ENCODE measurements around the gene DCLK2.

- TF ChIP-seq CTCF (IDR thresholded peaks at IDR 0.05) (no peak), EZH2 (IDR thresholded peaks at IDR 0.05; ENCODE audit: borderline replicate concordance, insufficient read depth, low read depth, low read length, poor library complexity, severe bottlenecking) (no peak)
Measured at GRCh38 chr4:150265806-150266205, 187.6 kb downstream of the DCLK2 start.
